ENCODE results near the gene FOXN3.

FOXN3 gene

DNA sequence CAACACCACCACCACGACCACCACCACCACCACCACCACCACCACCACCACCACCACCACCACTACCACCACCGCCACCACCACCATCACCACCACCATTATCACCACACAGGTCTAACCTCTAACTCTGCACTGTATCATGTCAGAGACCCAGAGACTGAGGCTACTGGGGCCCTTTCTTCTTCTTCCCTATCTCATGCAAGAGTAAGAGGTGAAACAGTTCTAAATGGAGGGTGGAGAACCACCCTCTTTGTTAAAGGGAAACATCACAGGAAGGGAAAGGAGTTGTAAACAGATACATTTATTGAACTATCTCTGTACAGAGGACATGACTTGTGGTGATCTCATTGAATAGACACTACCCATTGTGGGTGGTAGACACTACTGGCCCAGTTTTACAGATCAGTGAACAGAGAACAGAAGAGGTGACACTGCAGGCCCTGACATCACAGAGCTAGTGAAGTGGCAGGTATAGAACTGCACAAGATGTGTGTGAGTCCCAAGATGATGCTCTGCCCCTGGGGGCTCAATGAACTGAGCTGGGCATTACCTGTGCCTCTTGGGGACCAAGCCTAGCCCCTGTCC is 91.6 kb downstream of the FOXN3 start:
- no peak for DNase-seq

DNA sequence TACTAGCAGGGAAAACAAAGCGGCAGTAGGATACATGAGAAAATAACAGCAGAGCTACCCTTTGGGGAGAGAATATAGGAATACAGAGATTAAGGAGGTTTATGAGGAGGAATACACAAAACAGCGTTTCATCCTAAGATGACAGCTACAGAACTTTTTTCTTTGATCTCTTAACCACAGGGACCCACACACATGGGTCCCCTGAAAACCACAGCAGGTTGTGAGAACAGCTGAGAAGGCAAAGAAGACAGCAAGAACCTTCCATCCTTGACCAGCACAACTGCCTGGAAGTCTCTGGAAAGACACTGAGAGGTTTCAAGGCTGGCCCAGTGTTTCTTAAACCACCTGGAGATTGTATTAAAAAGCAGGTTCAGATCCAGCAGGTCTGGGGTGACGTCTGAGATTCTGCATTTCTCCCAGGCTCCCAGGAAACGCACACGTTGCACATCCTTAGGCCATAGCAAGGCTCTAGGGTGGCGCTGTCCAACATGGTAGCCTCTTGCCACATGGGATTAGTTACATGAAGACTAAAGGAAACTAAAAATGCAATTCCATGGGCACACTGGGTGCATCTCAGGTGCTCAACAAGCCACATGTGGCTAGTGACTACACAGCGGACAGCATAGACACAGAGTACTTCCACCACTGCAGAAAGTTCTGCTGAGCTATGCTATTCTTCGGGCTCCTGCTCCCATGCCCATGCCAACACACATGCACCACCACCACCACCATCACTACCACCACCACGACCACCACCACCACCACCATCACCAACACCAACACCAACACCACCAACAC is 92.3 kb downstream of the FOXN3 start:
- DNase-seq = no peak

DNA sequence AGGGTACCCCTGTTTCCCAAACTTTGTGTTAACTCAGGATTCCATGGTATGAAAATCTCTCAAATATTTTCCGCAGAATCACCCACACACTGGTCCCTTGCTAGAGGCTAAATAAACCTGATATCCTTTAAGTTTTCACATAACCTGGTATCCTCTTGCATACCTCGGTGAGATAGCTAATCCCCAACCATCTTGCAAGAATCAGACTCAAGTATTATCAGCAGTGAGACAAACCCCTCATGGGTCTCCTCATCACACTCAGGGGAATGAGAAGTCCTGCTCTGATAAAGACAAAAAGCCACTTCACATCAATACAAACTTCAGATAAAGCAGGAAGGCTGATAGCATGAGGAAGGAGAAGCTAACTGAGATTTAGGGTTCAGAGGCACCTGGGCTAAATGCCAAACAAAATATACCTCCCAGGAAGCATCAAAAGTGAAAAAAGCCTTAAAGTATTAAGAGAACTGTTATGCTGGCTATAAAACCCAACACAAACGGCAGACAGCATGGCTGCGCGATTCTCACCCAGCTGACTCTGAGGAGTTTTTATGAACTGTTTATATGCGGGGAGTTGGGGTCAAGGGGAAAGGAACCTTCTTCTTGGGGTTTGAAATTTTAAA is 96.5 kb downstream of the FOXN3 start:
- no peak for DNase-seq

DNA sequence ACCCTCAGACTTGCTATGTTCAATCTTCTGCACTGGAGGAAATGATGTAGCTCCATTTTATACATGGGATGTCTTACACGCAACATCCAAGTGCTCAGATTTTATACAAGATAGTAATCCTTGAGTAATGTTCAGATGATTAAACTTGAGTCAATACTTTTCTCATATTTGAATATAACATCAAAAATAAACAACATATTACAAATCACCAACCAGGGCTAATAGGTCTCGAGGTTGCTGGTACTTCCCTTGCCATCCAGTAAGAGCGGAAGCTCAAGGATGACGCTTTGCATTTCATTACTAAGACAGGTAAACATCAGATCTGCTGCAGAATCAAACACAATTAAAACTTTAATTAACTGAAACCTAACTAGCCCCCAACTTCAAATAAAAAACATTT is 97.3 kb downstream of the FOXN3 start:
- no peak for DNase-seq

DNA sequence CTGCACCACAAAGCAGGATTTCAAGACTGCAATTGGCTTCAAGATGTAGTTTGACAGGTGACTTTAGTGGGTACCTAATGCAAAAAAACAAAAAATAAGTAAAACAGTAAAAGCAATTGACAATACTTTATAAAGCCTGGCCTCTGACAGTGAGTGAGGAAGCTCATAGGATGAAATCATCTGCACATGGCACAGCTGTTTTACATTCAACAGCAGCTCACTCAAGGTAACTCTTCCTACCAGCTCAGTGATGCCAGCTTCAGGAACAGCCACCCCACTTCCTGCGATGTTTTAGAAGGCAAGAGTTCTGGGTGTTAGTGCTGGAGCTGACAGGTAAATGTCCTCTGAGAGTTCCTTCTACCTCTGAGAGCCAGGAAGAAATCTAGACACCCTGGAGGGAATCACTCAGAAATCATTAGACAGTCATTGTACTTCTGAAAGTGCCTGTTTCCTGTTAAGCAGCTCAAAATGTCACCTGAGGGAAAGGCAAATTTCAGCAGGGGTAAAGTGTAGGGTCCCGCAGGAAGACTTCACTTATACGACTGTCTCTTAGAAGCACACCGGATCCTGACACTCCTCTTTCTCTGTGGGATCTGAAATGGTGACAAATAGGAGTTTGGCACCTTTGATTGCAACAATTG is 99.9 kb downstream of the FOXN3 start:
- no peak for DNase-seq

DNA sequence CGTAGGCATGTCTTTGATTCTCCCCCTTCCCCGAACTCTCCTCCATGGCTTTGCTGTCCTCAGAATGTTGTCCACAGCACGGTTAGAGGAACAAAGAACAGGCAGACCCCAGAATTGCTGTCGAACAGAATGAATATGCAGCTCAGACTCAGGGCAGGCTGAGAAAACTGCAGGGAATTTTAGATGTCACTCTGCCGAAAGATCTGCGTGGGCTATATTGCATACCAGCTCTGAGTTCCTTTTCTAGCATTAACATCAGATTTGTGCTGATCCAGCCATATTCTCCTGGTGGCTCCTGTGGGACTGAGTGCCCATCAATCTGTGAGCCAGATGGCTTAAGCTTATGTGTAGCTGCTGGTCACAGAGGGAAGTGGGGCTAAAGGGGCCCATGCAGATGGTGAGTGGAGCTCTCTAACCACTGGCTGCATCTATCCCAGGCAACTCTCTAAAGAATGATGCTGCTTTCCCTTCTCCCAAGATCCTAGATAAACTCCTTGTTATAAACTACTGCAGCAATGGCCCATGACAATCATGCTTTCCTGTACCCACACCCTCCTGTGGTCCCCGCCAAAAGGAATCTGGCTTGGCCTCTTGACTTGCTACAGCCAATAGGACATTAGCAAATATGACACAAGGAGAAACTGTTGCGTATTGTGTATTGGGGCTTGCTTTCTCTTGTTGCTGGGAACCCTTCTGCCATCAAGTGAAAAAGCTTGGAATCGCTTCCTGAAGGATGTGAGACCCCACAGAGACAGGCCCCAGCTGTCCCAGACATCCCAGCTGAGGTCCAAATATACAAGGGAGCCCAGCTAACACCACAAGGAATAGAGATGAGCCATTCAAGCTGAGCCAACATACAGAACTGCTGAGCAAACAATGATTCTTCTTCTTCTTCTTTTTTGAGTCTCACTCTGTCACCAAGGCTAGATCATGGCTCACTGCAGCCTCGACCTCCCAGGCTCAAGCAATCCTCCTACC is 101.3 kb downstream of the FOXN3 start:
- no peak for DNase-seq

DNA sequence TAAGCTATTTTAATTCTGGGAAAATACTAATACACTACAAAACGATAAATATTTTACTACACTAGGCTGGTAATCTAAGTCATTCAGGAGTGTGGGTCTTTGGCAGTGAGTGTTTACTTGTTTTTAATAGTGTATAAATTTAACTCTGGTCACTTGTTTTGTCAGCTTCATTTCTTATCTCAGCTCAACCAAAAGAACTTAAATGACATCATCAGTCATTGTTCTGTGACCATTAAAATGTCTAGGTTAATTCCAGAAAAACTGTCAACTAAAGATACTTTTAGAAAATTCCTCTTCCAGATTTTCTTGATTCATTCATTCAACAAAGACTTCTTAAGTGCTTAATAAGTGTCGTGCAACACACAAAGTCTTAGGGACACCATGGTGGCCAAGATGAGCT is 102.8 kb downstream of the FOXN3 start:
- no peak for DNase-seq

DNA sequence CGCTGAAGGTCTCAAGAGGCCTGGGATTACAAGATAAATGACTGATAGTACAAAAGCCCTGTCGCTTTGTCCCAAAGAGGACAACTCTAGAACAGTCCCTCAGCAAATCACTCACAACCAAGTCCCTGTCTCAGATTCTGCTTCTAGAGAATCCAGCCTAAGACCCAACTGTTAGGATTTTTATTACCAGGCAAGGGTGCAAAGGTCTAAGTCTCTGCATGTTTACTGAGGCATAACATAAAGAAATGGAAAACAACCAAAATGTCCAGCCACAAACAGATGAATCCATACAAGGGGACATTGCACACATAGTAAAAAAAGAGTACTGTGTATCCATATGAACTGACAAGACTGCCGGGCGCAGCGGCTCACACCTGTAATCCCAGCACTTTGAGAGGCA is 104.1 kb downstream of the FOXN3 start:
- DNase-seq = no peak

DNA sequence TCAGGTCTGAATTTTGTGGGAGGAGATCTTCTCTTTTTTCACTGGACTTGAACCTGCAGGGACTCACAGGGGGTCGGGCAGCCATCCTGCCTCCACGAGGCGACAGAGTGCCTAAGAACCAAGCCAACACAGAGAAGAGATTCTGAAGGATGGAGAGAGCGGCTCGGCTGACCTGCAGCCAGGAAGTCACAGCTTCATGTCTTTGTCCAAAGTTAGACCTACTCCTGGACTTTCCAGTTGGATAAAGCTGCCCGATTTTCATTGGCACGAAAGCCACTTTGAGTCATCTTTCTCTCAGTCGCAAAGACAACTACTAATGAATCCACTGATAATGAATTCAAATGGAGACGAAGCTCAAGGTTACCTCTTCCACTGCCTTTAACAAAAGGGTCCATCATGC is 106.8 kb downstream of the FOXN3 start:
- no peak for DNase-seq

DNA sequence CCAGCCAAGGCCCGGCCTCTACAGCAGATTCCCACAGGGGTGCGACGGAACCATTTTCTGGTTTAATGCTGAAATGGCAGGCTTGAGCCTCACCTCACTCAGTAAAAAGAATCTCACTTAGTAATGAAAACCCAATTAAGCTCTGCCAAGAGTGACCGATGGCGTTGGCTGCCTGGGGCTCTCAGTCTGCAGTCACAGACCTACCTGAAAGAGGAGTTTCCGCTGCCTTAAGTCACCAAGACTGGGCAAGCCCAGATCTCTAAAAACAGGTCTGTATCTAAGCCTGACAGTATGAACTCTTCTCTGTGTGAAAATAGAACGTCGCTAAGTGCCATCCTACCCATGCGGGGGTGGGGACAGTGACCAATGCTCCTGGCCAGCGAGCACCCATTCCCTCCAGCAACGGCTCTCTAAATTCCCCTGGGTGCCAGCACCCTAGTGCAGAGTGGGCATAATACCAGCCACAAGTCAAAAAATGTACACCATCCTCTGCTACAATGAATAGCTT is 107.3 kb downstream of the FOXN3 start:
- no peak for DNase-seq

DNA sequence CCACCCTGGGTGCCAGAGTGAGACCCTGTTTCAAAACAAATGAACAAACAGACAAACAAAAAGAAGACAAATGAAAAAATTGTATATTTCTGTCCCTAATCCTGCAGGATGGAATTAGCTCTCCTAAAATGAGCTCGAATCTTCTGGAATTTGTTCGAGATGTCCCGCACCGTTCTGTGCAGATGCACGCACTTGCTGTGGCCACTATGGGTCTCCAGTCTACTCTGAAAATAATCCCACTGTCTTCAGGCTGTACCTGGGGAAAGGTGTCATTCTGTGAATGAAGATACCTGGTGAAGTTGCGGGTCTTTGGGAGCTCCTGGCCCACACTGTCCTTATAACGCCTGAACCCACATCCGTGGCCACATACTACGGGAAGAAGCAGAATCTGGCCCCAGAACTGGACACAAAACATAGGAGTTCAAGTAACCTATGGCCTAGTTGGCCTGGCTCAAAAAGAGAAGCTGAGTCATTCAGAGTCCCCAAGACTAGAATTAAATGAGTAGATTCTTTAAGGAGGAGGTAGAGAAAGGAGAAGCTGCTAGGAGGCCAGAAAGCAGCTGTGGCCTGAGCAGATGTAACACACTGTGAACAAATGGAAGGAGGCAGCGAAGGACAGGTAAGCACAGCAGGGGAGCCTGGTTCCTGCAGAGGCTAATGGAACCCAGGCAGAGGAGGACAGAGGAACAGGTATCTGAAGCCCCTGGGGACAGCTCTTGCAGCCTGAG is 108.6 kb downstream of the FOXN3 start:
- no peak for DNase-seq

DNA sequence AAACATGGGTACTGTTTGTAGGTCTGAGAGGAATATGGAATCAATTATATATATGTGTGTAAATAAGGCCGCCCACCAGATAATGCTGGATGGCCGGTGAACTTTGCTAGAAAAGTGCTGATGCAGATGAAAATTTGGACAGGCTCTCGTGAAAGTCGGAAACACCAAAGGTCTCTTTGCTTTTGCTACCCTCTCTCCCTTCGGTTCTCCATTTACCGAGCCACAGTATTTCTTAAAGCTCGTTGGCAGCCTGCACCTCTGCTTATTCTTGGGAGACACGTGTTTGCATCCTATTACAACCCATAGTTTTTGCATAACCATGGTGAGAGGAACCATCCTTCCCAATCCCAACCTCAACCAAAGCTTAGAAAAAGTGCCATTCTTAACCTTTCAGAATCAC is 109.6 kb downstream of the FOXN3 start:
- no peak for DNase-seq

DNA sequence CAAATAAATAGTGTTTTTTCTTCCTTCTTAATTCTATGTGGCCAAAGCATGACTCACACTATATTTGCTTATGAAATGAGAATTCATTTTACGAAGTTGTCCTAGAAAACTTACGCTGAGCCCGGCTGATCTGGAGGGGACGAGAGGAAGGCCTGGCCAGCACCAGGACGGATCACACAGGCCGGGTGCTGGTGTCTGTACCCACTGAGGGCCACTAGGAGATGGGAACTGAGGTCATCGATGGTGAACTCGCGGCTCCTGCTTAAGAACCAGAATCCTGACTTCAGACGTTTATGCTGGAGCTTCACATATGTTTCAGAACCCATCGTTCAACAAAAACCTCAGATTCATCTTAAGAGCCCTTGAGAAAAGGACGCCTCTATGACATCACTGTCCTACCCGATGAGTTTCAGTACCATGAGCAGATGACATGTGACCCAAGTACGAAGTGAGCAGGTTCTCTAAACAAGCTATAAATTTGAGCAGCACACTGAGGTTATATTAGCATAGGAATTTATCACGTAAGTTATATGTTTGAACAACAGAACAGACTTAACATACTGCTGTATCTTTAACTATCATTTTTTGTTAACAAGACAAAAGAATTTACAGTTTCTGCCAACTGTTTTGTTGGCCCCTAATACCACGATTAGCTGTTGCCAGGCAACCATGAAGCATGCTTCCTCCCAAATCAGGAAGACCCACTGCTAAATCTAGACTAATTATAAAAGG is 111.9 kb downstream of the FOXN3 start:
- no peak for DNase-seq

DNA sequence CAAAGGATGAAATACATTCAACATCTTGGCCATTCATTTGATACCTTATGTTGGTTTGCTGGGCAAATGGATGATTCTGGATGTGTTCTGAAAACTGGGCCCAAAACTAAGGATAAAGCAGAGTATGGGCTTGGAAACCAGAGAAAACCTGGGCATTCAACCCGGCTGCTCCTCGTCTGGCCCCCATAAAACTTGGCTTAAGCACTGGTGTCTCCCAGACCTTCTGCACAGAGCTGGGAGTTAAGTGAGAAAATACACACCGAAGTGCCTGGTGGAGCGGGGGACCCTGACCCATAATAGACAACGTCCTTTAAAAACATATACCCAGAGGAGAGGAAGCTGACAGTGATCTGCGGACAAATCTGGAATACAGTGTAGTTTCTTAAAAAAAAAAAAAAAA is 112.5 kb downstream of the FOXN3 start:
- no peak for DNase-seq

DNA sequence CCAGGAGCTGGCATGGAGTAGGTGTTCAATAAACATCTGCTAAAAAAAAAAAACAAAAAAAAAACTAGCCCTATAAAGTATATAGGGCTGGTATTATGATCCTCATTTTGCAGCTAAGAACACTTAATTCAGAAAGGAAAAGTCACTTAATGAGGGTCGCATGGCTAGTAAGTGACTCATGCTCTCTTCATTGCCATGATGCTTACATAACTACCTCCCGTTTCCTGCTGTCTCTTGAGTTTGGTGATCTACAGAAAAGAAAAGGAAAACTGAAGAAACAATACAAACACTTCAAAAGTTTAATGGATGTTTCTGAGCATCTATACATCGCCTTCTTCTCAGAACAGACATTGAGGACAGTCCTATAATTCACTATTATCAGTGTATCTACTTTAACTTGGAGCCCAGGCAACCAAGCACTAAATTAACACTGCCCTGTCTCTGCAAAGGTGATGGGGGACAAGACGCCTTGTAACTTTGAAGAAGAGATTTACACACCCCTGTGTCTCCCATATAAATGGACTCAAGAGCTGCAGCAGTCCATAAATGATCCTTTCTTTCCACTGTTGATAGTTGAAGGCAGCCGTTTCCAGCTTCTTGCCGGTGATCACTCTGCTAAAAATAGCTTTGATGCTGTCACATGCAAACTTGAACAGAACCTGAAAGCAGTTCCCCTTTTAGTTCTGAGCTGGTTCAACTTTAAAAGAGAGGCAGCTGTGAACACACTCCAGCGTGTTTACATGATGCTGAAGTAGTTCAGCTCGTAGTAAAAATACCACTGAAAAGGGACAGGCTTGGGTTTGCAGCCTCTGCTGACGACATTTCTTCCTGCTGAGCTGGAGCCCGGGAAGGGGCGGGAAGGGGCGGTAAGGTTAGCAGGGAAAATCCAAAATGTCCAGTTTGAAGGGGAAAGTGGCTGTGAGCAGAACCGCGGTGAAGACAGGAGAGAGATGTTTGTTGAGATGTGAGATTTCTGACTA is 113.3 kb downstream of the FOXN3 start:
- DNase-seq = no peak

DNA sequence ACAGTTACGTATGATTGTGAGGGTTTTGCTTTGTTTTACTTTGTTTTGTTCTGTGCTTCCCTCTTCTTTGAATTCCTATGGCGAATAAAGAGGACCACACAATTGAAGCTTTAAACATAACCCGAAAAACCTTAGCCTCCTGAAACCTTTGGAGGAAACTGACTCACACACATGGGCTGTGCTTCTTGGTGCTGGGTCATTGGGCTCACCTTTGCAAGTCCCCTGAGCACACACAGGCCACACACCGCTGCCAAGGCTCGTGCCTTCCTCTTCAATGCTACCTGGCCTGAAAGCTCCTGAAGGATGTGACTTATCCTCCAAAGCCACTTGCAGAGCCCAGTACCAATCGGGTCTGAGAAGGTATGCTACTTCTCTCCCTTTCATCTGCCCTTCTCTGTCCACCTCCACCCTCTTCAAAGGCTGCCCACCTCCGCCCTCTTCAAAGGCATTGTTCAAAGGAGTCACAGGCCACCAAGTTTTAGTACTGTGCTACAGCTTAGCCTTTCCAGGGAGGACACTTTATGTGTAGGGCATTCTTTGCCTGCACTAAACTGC is 114.6 kb downstream of the FOXN3 start:
- DNase-seq = no peak

DNA sequence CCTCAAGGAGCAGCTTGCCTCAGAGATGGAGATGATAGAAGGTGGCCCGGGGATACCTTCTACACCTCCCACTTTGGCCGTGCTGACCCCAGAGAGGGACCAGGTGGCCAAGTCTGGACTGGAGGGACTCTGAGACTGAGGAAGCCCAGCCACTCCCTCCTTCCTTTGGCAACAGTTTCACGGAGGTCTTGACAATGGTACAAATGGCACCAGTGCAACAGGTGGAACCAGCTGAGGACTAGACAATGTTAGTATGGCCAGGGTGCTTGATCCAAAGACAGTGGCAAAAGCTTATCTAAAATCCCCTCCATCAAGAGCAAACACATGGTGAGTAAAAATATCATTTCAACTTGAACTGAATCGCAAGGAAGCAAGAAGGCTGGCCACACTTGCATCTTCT is 117.4 kb downstream of the FOXN3 start:
- no peak for DNase-seq

DNA sequence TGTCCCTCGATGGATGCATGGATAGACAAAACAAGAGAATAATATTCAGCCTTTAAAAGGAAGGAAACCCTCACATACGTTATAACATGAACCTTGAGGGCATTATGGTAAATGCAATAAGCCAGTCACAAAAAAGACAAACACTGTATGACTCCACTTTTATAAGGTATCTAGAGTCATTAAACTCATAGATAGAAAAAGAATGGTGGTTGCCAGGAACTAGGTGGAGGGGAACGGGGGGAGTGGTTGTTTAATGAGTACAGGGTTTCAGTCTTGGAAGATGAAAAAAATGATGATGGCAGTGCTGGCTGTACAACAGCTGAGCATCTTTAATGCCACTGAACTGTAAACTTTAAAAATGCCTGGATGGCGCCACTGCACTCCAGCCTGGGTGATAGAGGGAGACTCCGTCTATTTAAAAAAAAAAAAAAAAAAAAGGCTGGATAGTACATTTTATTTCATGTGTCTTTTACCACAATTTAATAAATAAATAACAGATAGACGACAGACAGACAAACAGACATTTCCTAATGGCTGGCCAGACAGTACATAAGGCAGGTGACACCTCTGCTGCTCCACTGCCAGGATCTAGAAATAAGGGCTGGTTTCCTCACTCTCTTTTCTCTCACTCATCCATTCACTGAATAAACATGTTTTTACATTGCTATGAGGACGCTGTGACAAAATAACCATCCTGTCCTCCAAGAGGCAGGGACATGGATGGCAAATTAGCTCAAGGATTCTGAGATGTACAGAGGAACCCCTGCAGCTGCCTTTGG is 118.8 kb downstream of the FOXN3 start:
- no peak for DNase-seq
